ENCODE measurements around the gene FRMD7. TPM values are rescaled to one million over a fixed set of nuclear protein-coding genes. Genes with fewer than 3 reads are reported as not detected.

FRMD7 gene
- total and polyA plus RNA-seq, 2 of the 4 experiments (the other 2 are of a cell fraction) = not detected

GRCh38 chrX:132153166-132153565 lies 25.3 kb upstream of the FRMD7 start:
- in situ Hi-C loops (cut with MboI; ENCODE audit: low sequenced_read_pairs) (no loop called here), intact Hi-C loops (cut with micrococcal nuclease) (no loop called here), dilution Hi-C loops (cut with HindIII; ENCODE audit: low sequenced_read_pairs, unreplicated experiment) (no loop called here)
- no peak overlapping the region for H2BK120ac ChIP-seq (ENCODE audit: low read depth, low read length)
- H3K4me1 ChIP-seq (ENCODE audit: control insufficient read depth, insufficient read depth, low read length) = no peaks in the 10 kb centered on the region
- 33% methylated on average over 2 of the region's 4 CpGs; no CpG with 5 or more reads in 1 of the 2 experiments for WGBS, 2 experiments (ENCODE audit: extremely low coverage in 2 of 2, insufficient read length in 1 of 2)
- no peaks in the 10 kb centered on the region for H3K9me3 ChIP-seq (ENCODE audit: control insufficient read depth, insufficient read depth, low read length)
- H2BK5ac ChIP-seq (ENCODE audit: low read depth, low read length, poor library complexity, severe bottlenecking) = no peak overlapping the region
- H3K36me3 ChIP-seq (ENCODE audit: control insufficient read depth, insufficient read depth, low read length) = no peaks in the 10 kb centered on the region
- H3K14ac ChIP-seq (replicated peaks; ENCODE audit: low read depth, low read length) = no peak overlapping the region
- no peak for ATAC-seq (ENCODE audit: low read depth)
- H2BK20ac ChIP-seq (ENCODE audit: low read depth, low read length) = no peak overlapping the region
- no peak overlapping the region for H3K56ac ChIP-seq (ENCODE audit: extremely low read depth, insufficient read depth, low read length)
- H3K27me3 ChIP-seq (ENCODE audit: control insufficient read depth, insufficient read depth, low read length) = no peaks in the 10 kb centered on the region
- no peaks in the 10 kb centered on the region for H4K20me1 ChIP-seq (ENCODE audit: insufficient read depth, low read length)
- H3K9me1 ChIP-seq (ENCODE audit: insufficient read depth, low read length) = no peaks in the 10 kb centered on the region
- H3K79me1 ChIP-seq (ENCODE audit: low read depth in 1 of 2, low read length in 2 of 2) = no peaks in the 10 kb centered on the region
- ChIA-PET CTCF (no interaction called here), POLR2A (ENCODE audit: unreplicated experiment) (no interaction called here)
- H4K5ac ChIP-seq (ENCODE audit: low read depth, low read length) = no peak overlapping the region
- no peak overlapping the region for H3K4me3 ChIP-seq (ENCODE audit: insufficient read depth, low read depth, low read length)
- DNase-seq = no peak
- no peak overlapping the region for H2AFZ ChIP-seq (replicated peaks; ENCODE audit: low read length, poor library complexity)
- H3K4ac ChIP-seq (ENCODE audit: low read depth, low read length) = no peak overlapping the region
- H4K91ac ChIP-seq (ENCODE audit: insufficient read depth, low read depth, low read length) = no peak overlapping the region
- H2BK15ac ChIP-seq (ENCODE audit: low read depth, low read length) = no peak overlapping the region
- H4K8ac ChIP-seq (ENCODE audit: low read depth in 2 of 2, low read length in 2 of 2) = no peak overlapping the region
- no peak overlapping the region for H2AK5ac ChIP-seq (ENCODE audit: low read depth, low read length)
- no TSS peak for BruUV-seq (replicated peaks)
- no peak overlapping the region for H3K4me2 ChIP-seq (ENCODE audit: low read depth, low read length)
- TF ChIP-seq NFE2L2 (IDR thresholded peaks at IDR 0.05; ENCODE audit: low read depth, low read length) = no peak
- no peak for TF ChIP-seq CEBPB (IDR thresholded peaks at IDR 0.05; ENCODE audit: low read depth, low read length)
- TF ChIP-seq, protein P1, sequence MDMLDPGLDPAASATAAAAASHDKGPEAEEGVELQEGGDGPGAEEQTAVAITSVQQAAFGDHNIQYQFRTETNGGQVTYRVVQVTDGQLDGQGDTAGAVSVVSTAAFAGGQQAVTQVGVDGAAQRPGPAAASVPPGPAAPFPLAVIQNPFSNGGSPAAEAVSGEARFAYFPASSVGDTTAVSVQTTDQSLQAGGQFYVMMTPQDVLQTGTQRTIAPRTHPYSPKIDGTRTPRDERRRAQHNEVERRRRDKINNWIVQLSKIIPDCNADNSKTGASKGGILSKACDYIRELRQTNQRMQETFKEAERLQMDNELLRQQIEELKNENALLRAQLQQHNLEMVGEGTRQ (IDR thresholded peaks at IDR 0.05; ENCODE audit: low read depth, low read length) = no peak
- TF ChIP-seq RAD21 (IDR thresholded peaks at IDR 0.05; ENCODE audit: low read length) = no peak
- TF ChIP-seq RCOR1 (IDR thresholded peaks at IDR 0.05; ENCODE audit: insufficient replicate concordance, low read length) = no peak
- no peak for TF ChIP-seq FOS (IDR thresholded peaks at IDR 0.05; ENCODE audit: low read depth, low read length)
- no peak for TF ChIP-seq CHD1 (IDR thresholded peaks at IDR 0.05; ENCODE audit: low read depth, low read length)
- no peak for TF ChIP-seq MAZ (IDR thresholded peaks at IDR 0.05; ENCODE audit: borderline replicate concordance, low read depth, low read length)
- TF ChIP-seq MXI1 (IDR thresholded peaks at IDR 0.05; ENCODE audit: borderline replicate concordance, low read depth, low read length) = no peak
- no peak for TF ChIP-seq SMC3 (IDR thresholded peaks at IDR 0.05; ENCODE audit: low read depth, low read length)
- no peak for TF ChIP-seq RFX5 (IDR thresholded peaks at IDR 0.05; ENCODE audit: low read depth, low read length)
- TF ChIP-seq POLR2A (IDR thresholded peaks at IDR 0.05; ENCODE audit: low read depth, low read length) = no peak
- H2AK9ac ChIP-seq (replicated peaks; ENCODE audit: low read depth, low read length, poor library complexity) = no peak overlapping the region
- H3K23ac ChIP-seq (ENCODE audit: low read depth, low read length) = no peak overlapping the region
- no peak overlapping the region for H3K9ac ChIP-seq (ENCODE audit: low read depth, low read length)
- no peak overlapping the region for H3K27ac ChIP-seq (ENCODE audit: insufficient read depth, low read length)
- H3K18ac ChIP-seq (ENCODE audit: low read depth, low read length) = no peak overlapping the region

All from IMR-90 (cell line).